Pancreas (tissue), 10 donors: ENCODE results near the gene MPC1. TPM values are rescaled to one million over a fixed set of nuclear protein-coding genes. Genes with fewer than 3 reads are reported as not detected.

Experiments
- ATAC-seq, 4 donors: fragments of 200-7000 bp; cut with Tn5 transposase; one replicate each; pipeline versions ENCODE4 v1.8.0 to v1.9.1; 2020; ENCODE audit warnings: mild to moderate bottlenecking in 4 of 4, moderate library complexity in 4 of 4
- DNase-seq, 6 donors: peaks; one replicate each; pipeline ENCODE4 v3.0.0-alpha.2; 2020
- FAIRE-seq: peaks from 2 replicates; lab custom pipeline; 2012; peaks lifted over from hg19 to GRCh38; lab: Jason Lieb, UNC
- H3K27ac ChIP-seq, 4 donors: fragments of 200-600 bp; sonication (generic); 1 replicate in 3 of 4; 2 replicates in 1 of 4; pipeline versions ENCODE4 v1.5.0 to v1.8.0; 2020
- H3K27me3 ChIP-seq, 4 donors: fragments of 200-600 bp; one replicate each; pipeline ENCODE4 v1.8.0; 2021
- H3K36me3 ChIP-seq, 3 donors: fragments of 200-600 bp; sonication (generic) in 1 of 3; one replicate each; pipeline versions ENCODE4 v1.5.0 to v1.8.0; 2020 to 2021
- H3K4me1 ChIP-seq, 3 donors: fragments of 200-600 bp; one replicate each; pipeline ENCODE4 v1.8.0; 2021
- H3K4me3 ChIP-seq, 4 donors: fragments of 200-600 bp; sonication (generic) in 2 of 4; one replicate each; pipeline versions ENCODE4 v1.5.0 to v1.8.0; 2020 to 2021
- H3K9me3 ChIP-seq, 4 donors: fragments of 200-600 bp; one replicate each; pipeline ENCODE4 v1.8.0; 2021
- CTCF ChIP-seq, 4 donors: fragments of 200-600 bp; sonication (generic) in 3 of 4; IDR thresholded peaks; one replicate each; pipeline versions ENCODE4 v1.5.0 to v1.8.0; 2021; ENCODE audit warnings: antibody characterized with exemption in 4 of 4
- WGBS, 2 donors: extraction: QIAGEN DNeasy Blood & Tissue Kit; methylation state at CpG; one replicate each; pipeline ENCODE4 v1.1.7; 2013; 5-methylcytosine and 5-hydroxymethylcytosine counted together
- intact Hi-C, 3 donors: fragments of 100-400 bp; cut with DNase I; formaldehyde crosslinking; loops; one replicate each; pipeline versions ENCODE4 v1.11.1 to v1.14.2; 2022
- polyA plus RNA-seq, 2 donors: library from polyadenylated mRNA; stranded (reverse); fragments of 200-250 nt; gene quantifications; one replicate each; pipeline ENCODE4 v1.2.3, GENCODE V29; 2013
- total RNA-seq, 6 donors: library from RNA; stranded (reverse); fragmentation: NEBNext Ultra II Directional in 4 of 6; extraction: Animal tissue kit (Norgen Biotek cat#: 25700) in 4 of 6; gene quantifications; one replicate each; pipeline versions ENCODE4 v1.2.1 to v1.2.4, GENCODE V29; 2021 to 2023
- donor health status: healthy with polysubstance abuse.
- donor health status: DM: no; HTN: no; CAD: no; lungs with moderate emphysema.
- donor health status: DM: no; HTN: no; CAD: no.
- donor health status: control.
- donor health status: control.
- donor health status: Bipolar disorder and iron deficiency.
- donor health status: DM: yes; HTN: yes; CAD: no.
- donor health status: DM: no; HTN: no; CAD: no.
- donor health status: DM: no; HTN: no; CAD: no.
- donor health status: DM: yes; HTN: yes; CAD: no.

MPC1 gene
- total and polyA plus RNA-seq, 8 donors: 17.0 to 56.3 (median 26.8) TPM

DNA sequence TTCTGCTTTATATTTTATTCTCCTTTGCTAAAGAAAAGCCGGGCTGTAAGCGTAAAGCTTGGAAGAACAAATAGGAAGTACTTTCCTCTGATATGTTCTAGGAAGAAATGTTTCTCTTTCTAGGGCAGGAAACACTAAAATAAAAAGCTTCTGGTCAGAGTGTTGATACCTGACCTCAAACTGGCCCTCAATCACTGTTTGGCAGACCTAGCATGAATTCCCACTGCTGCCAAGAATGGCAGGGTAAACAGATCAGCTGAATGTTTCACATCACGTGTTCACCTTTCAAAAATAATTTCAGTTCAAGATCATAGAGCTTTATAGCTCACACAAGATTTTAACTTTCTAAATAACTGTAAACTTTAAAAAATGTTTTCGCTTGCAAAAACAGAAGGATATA lies 2.9 kb downstream of the MPC1 start:
- H3K9me3 ChIP-seq: no peaks in the 10 kb centered on the region
- no peaks in the 10 kb centered on the region for H3K36me3 ChIP-seq
- peak overlapping the region in 2 of 4 donors; percentile 90 to 97 for H3K27ac ChIP-seq
- intact Hi-C loops: no loop called here
- no peak for FAIRE-seq
- H3K4me1 ChIP-seq: peaks cover 5 to 32% (median 11%) of the 10 kb centered on the region in 3 donors
- TF ChIP-seq CTCF (IDR thresholded peaks at IDR 0.05): no peak
- peak in 2 of 4 donors; percentile 5 to 15 for ATAC-seq
- H3K4me3 ChIP-seq: peak overlapping the region in 1 of 4 donors; percentile 97
- H3K27me3 ChIP-seq: no peaks in the 10 kb centered on the region
- 25 to 26% methylated on average over 4 of the region's 4 CpGs for WGBS, 2 donors
- peak in 4 of 6 donors; percentile 50 to 70 (median 66) for DNase-seq

GRCh38 chr6:166379103-166379586 lies 3.6 kb downstream of the MPC1 start:
- Histone ChIP-seq H3K4me3 (no peak overlapping the region), H3K27ac (peak overlapping the region in 2 of 4 donors; percentile 90 to 97), H3K36me3 (no peaks in the 10 kb centered on the region), H3K4me1 (peaks cover 5 to 30% (median 11%) of the 10 kb centered on the region in 3 donors), H3K9me3 (no peaks in the 10 kb centered on the region), H3K27me3 (no peaks in the 10 kb centered on the region)
- WGBS, 2 donors: 57 to 63% methylated on average over 1 of the region's 1 CpG
- ATAC-seq: no peak
- no peak for TF ChIP-seq CTCF (IDR thresholded peaks at IDR 0.05)
- DNase-seq: no peak
- no peak for FAIRE-seq
- intact Hi-C loops: no loop called here

DNA sequence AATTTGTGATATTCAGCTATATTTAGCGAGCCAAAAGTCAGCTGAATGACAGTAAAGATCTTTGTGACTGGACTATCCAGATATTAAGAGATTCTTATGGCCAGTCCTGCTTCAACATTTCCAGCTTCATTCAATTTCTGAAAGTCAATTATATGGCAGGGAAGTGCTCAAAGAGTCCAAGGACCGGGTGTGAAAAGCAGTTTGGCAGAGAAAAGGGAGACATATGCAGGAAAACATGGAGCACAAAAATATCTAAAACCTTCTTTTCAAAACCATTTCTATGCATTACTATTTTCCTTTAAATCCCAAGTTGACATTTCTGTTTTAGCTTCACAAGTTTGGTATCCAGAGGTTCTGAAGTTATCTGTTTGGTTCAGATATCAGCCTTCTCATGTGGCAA lies 5.0 kb downstream of the MPC1 start:
- Histone ChIP-seq H3K27me3 (no peaks in the 10 kb centered on the region), H3K4me3 (no peak overlapping the region), H3K27ac (no peak overlapping the region), H3K36me3 (no peaks in the 10 kb centered on the region), H3K9me3 (no peaks in the 10 kb centered on the region), H3K4me1 (peaks cover 5 to 27% (median 11%) of the 10 kb centered on the region in 3 donors)
- ATAC-seq: no peak
- WGBS, 2 donors: 46 to 68% methylated on average over 2 of the region's 2 CpGs
- intact Hi-C loops: no loop called here
- FAIRE-seq: no peak
- no peak for DNase-seq
- no peak for TF ChIP-seq CTCF (IDR thresholded peaks at IDR 0.05)

DNA sequence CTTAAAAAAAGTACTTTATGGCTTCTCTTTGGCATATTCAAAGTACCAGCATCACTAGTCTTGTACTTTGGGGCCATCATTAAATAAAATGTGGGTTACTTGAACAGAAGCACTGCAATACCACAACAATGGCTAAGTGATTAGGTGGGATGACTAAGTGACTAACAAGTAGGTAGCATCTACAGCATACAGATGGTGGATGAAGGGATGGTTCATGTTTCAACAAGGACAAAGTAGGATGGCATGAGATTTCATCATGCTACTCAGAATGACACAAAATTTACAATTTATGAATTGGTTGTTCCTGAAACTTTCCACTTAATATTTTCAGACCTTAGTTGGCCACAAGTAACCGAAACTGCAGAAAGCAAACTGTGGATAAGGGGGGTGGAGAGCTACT lies 7.7 kb downstream of the MPC1 start:
- no peak for ATAC-seq
- H3K27ac ChIP-seq: no peak overlapping the region
- H3K9me3 ChIP-seq: no peaks in the 10 kb centered on the region
- peaks cover under 1 to 22% (median 11%) of the 10 kb centered on the region in 3 donors for H3K4me1 ChIP-seq
- H3K4me3 ChIP-seq: no peak overlapping the region
- 94 to 98% methylated on average over 1 of the region's 1 CpG for WGBS, 2 donors
- H3K36me3 ChIP-seq: no peaks in the 10 kb centered on the region
- no peak for FAIRE-seq
- intact Hi-C loops: no loop called here
- DNase-seq: no peak
- H3K27me3 ChIP-seq: no peaks in the 10 kb centered on the region
- TF ChIP-seq CTCF (IDR thresholded peaks at IDR 0.05): no peak

DNA sequence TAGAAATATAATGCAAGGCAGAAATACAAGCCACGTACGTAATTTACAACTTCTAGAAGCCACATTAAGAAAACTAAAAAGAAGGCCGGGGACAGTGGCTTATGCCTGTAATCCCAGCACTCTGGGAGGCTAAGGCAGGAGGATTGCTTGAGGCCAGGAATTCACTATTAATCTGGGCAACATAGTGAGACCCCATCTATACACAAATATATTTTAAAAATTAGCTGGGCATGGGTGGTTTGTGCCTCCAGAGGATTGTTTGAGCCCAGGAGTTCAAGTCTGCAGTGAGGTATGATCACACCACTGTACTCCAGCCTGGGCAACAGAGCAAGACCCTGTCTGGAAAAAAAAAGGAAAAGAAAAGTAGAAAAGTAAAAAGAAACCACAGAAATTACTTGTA lies 12.3 kb downstream of the MPC1 start:
- no peak for ATAC-seq
- H3K36me3 ChIP-seq: peaks cover 0 to 9% (median 3%) of the 10 kb centered on the region in 3 donors
- H3K4me1 ChIP-seq: no peaks in the 10 kb centered on the region
- 95 to 97% methylated on average over 3 of the region's 3 CpGs for WGBS, 2 donors
- intact Hi-C loops: no loop called here
- TF ChIP-seq CTCF (IDR thresholded peaks at IDR 0.05): no peak
- FAIRE-seq: no peak
- H3K27ac ChIP-seq: no peak overlapping the region
- no peaks in the 10 kb centered on the region for H3K9me3 ChIP-seq
- no peaks in the 10 kb centered on the region for H3K27me3 ChIP-seq
- no peak for DNase-seq
- no peak overlapping the region for H3K4me3 ChIP-seq
